ENCODE results near the gene FLRT1. TPM values are rescaled to one million over a fixed set of nuclear protein-coding genes. Genes with fewer than 3 reads are reported as not detected.

The FLRT1 gene
- total RNA-seq, 1 experiment from 2014 or later, result not detected

GRCh38 chr11:64065712-64066111 lies 30.0 kb downstream of the FLRT1 start:
- no peaks in the 10 kb centered on the region for H3K9me3 ChIP-seq
- H3K36me3 ChIP-seq, result no peaks in the 10 kb centered on the region
- no peak overlapping the region for H3K4me3 ChIP-seq
- no peaks in the 10 kb centered on the region for H3K27me3 ChIP-seq
- DNase-seq, result no peak

- Histone ChIP-seq H3K9me3 (no peaks in the 10 kb centered on the region), H3K36me3 (no peaks in the 10 kb centered on the region), H3K27me3 (no peaks in the 10 kb centered on the region), H3K4me3 (no peak overlapping the region)
- DNase-seq, result no peak
Observed at GRCh38 chr11:64067230-64067993, 31.7 kb downstream of the FLRT1 start.

- H3K9me3 ChIP-seq, result no peaks in the 10 kb centered on the region
- no peak overlapping the region for H3K4me3 ChIP-seq
- no peak for DNase-seq
- no peaks in the 10 kb centered on the region for H3K27me3 ChIP-seq
- no peaks in the 10 kb centered on the region for H3K36me3 ChIP-seq
Observed at GRCh38 chr11:64068705-64069400, 33.1 kb downstream of the FLRT1 start.

GRCh38 chr11:64069401-64070313 lies 33.9 kb downstream of the FLRT1 start:
- no peak for DNase-seq
- no peaks in the 10 kb centered on the region for H3K9me3 ChIP-seq
- H3K36me3 ChIP-seq, result no peaks in the 10 kb centered on the region
- H3K4me3 ChIP-seq, result no peak overlapping the region
- H3K27me3 ChIP-seq, result no peaks in the 10 kb centered on the region

DNA sequence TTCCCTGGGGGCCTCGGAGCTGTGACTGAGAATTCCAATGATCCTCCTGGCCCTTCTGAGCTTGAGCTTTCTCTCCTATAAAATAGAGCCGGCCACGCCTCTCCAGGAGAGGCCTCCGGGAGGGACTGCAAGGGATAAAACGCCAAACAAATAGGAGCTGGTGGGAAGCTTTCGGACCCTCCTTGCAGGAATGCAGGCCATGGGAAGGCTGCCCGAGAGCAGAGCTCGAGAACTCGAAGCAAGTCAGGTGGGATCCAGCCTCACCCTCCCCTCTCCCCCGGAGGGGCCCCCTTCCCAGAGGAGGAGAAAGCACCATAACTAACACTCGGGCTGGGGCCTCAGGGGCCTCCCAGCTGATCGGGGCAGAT lies 34.6 kb downstream of the FLRT1 start:
- Histone ChIP-seq H3K27me3 (no peaks in the 10 kb centered on the region), H3K9me3 (no peaks in the 10 kb centered on the region), H3K36me3 (no peaks in the 10 kb centered on the region), H3K4me3 (no peak overlapping the region)
- DNase-seq, result no peak

DNA sequence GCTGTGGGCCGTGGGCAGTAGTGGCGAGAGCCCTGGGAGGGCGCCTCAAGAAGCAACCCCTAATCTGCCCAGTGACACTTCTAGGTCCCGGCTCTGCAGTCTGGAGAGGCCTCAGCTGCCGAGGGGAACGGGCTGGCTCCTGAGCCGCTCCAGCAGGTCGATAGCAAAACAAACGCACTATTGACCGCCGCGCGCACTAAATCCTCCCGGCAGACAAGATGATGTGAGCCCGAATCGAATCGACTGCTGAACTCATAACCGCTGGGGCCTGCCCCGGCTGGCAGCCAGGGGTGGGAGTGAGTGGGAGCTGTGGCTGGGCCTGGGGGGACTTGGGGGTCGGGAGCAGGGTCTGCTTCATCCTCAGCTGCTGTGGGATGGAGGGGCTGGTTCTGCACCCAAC lies 36.1 kb downstream of the FLRT1 start:
- no peak overlapping the region for H3K4me3 ChIP-seq
- H3K9me3 ChIP-seq, result no peaks in the 10 kb centered on the region
- H3K27me3 ChIP-seq, result no peaks in the 10 kb centered on the region
- no peaks in the 10 kb centered on the region for H3K36me3 ChIP-seq
- no peak for DNase-seq

DNA sequence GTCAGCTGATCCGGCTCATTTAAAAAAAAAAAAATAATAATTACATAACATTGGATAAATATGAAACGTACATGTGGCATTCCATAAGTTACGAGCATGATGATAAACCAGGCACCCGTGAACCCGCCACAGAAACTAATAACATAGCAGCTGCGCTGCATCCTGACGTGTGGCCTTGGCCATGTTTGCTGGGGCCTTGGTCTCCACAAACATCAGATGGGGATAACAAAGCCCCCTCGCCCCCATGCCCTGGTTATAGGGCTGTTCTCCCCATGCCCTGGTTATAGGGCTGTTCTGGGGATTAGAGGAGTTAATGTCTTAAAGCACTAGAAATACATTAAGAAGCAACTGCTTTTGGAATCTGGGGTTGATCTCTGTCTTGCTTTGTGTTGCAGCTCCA lies 36.7 kb downstream of the FLRT1 start:
- DNase-seq, result no peak
- Histone ChIP-seq H3K9me3 (no peaks in the 10 kb centered on the region), H3K27me3 (no peaks in the 10 kb centered on the region), H3K36me3 (no peaks in the 10 kb centered on the region), H3K4me3 (no peak overlapping the region)

DNA sequence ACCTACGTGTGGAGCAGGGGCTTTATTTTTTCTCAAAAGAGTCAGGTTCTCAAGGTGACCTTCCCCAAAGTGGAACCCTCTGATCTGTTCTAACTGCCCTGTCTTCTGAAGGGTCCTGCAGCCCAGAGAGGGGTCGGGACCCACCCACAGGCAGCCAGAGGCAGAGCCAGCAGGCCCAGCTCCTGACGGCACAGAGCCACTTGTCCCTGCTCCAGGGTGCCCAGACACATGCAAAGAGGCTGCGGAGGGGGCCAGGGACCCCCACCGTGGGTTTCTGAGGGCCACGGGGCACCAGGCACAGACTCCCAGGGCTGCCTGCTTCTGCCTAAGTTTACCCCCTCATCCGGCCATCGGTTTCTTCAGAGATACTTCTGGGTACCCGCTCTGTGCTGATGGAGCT lies 37.1 kb downstream of the FLRT1 start:
- H3K4me3 ChIP-seq, result no peak overlapping the region
- H3K36me3 ChIP-seq, result no peaks in the 10 kb centered on the region
- no peak for DNase-seq
- H3K9me3 ChIP-seq, result no peaks in the 10 kb centered on the region
- H3K27me3 ChIP-seq, result no peaks in the 10 kb centered on the region

GRCh38 chr11:64073542-64073941 lies 37.8 kb downstream of the FLRT1 start:
- H3K4me3 ChIP-seq, result no peak overlapping the region
- H3K9me3 ChIP-seq, result no peaks in the 10 kb centered on the region
- H3K36me3 ChIP-seq, result no peaks in the 10 kb centered on the region
- DNase-seq, result no peak
- no peaks in the 10 kb centered on the region for H3K27me3 ChIP-seq

DNA sequence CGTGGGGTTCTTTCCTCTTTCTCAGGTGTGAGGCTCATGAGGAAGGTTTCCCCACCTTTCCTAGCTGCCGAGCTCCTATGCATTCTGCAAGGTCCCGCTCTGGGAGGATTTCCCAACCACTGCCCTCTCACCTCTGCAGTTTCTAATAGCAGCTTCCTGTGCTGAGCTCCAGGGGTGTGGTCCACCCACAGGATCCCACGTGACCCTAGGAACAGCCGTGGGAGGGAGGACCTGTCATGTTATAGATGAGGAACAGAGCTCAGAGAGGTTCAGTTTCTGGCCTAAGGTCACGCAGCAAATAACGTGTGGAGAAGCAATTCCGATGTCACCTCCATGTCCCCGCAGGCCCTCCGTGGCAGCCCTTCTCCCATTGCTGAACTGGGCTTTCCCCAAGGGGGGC lies 38.5 kb downstream of the FLRT1 start:
- Histone ChIP-seq H3K4me3 (no peak overlapping the region), H3K27me3 (no peaks in the 10 kb centered on the region), H3K9me3 (no peaks in the 10 kb centered on the region), H3K36me3 (no peaks in the 10 kb centered on the region)
- no peak for DNase-seq

GRCh38 chr11:64076758-64077157 lies 41.0 kb downstream of the FLRT1 start:
- Histone ChIP-seq H3K4me3 (no peak overlapping the region), H3K27me3 (no peaks in the 10 kb centered on the region), H3K9me3 (no peaks in the 10 kb centered on the region), H3K36me3 (no peaks in the 10 kb centered on the region)
- no peak for DNase-seq

GRCh38 chr11:64077607-64078006 lies 41.9 kb downstream of the FLRT1 start:
- H3K9me3 ChIP-seq, result no peaks in the 10 kb centered on the region
- no peaks in the 10 kb centered on the region for H3K27me3 ChIP-seq
- DNase-seq, result no peak
- H3K36me3 ChIP-seq, result no peaks in the 10 kb centered on the region
- H3K4me3 ChIP-seq, result no peak overlapping the region

GRCh38 chr11:64078284-64078683 lies 42.6 kb downstream of the FLRT1 start:
- DNase-seq, result no peak
- Histone ChIP-seq H3K9me3 (no peaks in the 10 kb centered on the region), H3K4me3 (no peak overlapping the region), H3K27me3 (no peaks in the 10 kb centered on the region), H3K36me3 (no peaks in the 10 kb centered on the region)

DNA sequence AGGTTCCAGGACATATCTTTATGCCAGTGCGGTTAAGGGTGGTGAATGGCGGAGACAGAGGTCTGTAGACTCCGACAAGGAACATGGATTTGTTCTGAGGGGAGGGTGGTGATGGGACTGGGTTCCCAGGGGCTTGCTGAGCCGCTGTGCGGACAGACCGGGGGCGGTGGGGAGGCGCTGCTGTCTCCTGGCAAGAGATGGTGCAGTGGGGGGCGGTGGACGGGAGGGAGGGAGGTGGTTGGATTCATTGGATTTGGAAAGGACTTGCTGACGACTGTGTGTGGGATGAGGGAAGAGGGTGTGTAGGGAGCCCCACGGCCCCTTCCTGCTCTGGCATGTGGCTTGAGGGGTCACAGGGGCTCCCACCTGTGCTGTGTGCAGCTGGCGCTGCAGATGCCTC lies 43.2 kb downstream of the FLRT1 start:
- H3K4me3 ChIP-seq, result no peak overlapping the region
- no peaks in the 10 kb centered on the region for H3K9me3 ChIP-seq
- H3K36me3 ChIP-seq, result no peaks in the 10 kb centered on the region
- no peaks in the 10 kb centered on the region for H3K27me3 ChIP-seq
- DNase-seq, result no peak

DNA sequence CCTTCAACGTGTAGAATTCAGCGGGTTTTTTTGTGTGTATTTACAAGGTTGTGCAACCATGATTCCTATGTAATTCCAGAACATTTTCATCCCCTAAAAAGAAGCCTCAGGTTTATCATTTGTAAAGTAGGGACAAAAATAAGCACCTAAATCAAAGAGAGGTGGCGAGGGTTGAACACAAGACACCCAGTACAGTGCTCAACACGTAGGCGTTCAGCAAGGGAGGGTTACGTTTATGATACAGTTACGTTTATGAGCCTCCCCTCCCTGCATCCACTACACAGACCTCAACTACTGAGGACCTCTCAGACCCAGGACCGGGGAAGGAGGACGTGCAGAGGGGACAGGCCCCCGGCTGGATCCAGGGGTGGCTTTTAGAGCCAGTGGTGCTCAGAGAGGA lies 44.7 kb downstream of the FLRT1 start:
- DNase-seq, result no peak
- H3K4me3 ChIP-seq, result no peak overlapping the region
- H3K27me3 ChIP-seq, result no peaks in the 10 kb centered on the region
- no peaks in the 10 kb centered on the region for H3K9me3 ChIP-seq
- no peaks in the 10 kb centered on the region for H3K36me3 ChIP-seq

- no peak for DNase-seq
- Histone ChIP-seq H3K27me3 (no peaks in the 10 kb centered on the region), H3K4me3 (no peak overlapping the region), H3K36me3 (no peaks in the 10 kb centered on the region), H3K9me3 (no peaks in the 10 kb centered on the region)
Observed at GRCh38 chr11:64081745-64082442, 46.2 kb downstream of the FLRT1 start.
